GM12801 (cell line): Measurements from ENCODE around the gene SH3GLB2.

ENCODE experiments used
- TF ChIP-seq, protein P1 (sequence below): IDR thresholded peaks from one replicate; pipeline ENCODE4 v1.5.1; 2011; ENCODE audit warnings: control low read depth; ENCODE audit not compliant: insufficient read length; ENCODE audit errors: extremely low read depth

Gene SH3GLB2

DNA sequence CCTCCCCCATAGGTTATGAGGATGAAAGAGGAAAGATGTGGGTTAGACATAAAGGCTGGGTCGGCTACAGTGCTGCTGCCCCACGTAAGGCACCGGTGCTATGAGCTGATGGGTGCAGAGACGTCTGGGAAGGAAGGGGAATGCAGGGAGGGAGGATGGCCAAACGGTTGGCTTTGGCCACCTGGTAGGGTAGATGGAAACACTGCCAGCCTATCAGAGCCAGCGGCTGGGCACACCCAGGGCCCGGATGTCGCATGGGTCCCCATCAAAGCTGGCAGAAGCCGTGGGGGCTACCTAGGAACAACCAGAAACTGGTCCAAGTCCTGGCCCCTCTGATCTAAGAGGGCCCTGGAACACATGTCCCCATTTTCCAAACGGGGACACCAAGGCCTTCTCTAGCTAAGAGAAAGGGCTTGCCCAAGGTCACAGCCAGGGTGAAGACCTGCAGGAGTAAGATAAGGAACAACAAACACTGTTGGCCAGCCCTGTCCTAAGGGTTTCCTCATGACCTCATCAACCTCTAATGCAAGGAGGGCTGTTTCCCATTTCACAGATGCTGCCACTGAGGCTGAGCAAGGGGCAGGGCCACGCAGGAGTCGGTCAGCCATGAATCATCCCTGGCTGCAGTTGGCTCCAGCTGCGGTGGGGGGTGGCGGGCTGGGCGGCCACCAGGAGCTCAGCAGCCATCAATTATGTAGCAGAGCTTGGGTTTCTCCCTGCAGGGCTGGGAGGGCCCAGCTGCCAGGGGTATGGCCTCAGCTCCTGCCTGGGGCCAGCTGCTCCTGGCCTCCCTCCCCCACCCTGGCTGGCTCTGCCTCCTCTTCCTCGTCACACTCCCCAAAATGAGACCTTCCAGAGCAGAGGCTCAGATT lies 4.9 kb downstream of the SH3GLB2 start:
- TF ChIP-seq, protein P1, sequence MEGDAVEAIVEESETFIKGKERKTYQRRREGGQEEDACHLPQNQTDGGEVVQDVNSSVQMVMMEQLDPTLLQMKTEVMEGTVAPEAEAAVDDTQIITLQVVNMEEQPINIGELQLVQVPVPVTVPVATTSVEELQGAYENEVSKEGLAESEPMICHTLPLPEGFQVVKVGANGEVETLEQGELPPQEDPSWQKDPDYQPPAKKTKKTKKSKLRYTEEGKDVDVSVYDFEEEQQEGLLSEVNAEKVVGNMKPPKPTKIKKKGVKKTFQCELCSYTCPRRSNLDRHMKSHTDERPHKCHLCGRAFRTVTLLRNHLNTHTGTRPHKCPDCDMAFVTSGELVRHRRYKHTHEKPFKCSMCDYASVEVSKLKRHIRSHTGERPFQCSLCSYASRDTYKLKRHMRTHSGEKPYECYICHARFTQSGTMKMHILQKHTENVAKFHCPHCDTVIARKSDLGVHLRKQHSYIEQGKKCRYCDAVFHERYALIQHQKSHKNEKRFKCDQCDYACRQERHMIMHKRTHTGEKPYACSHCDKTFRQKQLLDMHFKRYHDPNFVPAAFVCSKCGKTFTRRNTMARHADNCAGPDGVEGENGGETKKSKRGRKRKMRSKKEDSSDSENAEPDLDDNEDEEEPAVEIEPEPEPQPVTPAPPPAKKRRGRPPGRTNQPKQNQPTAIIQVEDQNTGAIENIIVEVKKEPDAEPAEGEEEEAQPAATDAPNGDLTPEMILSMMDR: no peak

GRCh38 chr9:129022037-129022436 lies 6.1 kb downstream of the SH3GLB2 start:
- TF ChIP-seq, protein P1: no peak

DNA sequence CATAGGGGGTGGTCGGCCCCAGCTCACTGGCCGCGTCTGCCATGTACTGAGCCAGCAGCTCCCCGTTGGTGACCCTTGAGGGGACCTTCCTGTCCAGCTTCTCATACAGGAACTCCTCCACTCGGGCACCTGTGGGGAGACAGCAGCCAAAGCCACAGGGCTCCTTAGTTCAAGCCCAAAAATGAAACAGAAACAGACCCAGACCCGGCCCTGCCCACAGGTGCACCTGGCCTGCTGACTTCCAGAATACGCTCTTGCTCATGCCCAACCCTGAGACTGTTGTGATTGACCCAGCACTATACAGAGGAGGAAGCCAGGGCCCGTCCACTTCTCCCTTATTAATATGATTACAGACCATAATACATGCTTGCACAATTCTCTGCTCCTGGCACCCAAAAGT lies 7.0 kb downstream of the SH3GLB2 start:
- TF ChIP-seq, protein P1: no peak

DNA sequence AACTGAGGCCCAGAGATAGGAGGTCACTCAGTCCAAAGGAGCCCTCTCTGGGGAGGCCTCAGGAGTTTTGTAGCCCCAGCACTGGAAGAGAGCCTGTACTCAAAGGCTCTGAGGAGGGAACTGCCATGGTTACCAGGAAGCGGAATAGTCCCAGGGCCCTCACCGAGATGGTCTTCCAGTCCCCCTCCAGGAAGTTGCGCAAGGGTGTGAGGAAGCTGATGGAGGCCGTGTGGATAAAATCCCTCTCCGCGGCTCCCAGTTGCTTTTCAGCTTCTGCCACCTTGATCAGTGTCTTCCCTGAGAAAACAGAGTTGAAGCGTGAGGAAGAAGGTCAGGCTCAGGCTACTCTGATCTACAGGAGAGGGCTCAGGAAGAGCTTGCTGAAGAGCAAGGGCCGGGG lies 13.5 kb downstream of the SH3GLB2 start:
- TF ChIP-seq, protein P1: no peak

- TF ChIP-seq, protein P1: no peak
These were observed 14.0 kb downstream of the SH3GLB2 start for GRCh38 chr9:129014124-129014523.

DNA sequence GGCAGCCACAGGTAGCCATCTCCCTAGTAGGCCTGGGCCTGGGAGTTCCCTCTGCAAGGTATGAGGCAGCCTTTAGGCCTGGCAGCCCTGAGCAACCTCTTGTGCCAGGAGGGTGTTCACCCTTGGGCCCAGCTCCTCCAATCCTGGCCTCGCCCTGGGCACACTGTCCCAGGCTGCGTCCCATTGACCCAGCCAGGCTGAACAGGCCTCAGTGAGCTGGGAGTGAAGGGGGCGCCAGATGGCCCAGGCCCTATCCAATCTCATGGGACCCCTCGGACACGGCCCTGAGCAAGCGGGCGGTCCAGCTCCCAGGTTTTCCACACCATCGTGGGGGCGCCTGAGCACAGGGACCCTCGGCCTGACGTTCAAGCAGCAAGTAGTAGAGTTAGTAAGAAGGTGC lies 14.5 kb downstream of the SH3GLB2 start:
- TF ChIP-seq, protein P1: no peak

- TF ChIP-seq, protein P1: no peak
These were observed 15.2 kb downstream of the SH3GLB2 start for GRCh38 chr9:129012893-129013448.
